ENCODE data around the gene GPR4. TPM values are rescaled to one million over a fixed set of nuclear protein-coding genes. Genes with fewer than 3 reads are reported as not detected.

GPR4 gene
- total and polyA plus RNA-seq, 2 of the 8 experiments (the other 6 are each of a cell fraction or from before 2014, with no cell fraction given), result 0.19 to 0.39 TPM

DNA sequence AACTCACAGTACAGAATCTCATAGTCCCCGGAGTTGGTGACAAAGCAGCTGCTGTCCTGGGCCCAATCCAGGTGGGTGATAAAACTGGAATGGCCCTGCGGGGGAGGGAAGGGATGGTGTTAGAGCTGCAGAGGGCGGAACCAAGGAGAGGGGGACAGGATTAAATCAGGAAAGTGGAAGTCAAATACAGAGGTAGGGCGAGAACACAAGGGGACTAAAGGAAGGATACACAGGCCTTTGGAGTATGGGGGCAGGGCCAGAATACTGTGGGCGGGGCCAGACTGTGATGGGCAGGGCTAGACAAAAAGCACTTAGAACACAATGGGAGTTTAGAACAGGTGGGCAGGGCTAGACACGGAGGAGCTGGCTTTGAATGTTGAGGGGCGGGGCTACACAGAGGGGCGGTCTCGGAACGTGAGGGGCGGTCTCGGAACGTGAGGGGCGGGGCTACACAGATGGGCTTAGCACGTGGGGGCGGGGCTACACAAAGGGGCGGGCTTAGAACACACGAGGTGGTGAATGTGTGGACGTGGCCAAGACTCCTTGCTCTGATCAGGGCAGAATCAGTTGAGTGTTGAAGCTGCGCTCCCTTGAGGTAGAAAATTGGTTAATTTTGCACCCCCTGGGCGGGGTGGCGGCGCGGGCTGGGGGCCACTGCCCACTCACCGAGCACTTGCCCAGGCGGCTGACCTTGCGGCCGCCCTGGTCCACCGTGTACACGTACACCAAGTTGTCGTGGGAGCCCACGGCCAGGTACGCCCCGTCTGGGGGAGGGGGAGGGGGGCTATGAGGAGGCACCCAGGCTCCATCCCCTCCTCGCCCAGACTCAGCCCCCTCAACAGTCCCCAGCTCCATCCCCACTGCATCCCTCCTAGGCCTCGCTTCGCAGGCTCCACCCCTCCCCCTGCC, 14.0 kb upstream of the GPR4 start:
- Histone ChIP-seq H3K4me3 (ENCODE audit: extremely low read depth in 1 of 4, insufficient read depth in 2 of 4, low read depth in 3 of 4, low read length in 4 of 4) (peak overlapping the region; percentile 80 to 89 (median 86)), H2BK5ac (ENCODE audit: low read depth, low read length) (peak overlapping the region; percentile 88), H3K79me2 (ENCODE audit: control insufficient read depth in 1 of 2, insufficient read depth in 2 of 2, low read length in 2 of 2) (no peaks in the 10 kb centered on the region), H3K56ac (replicated peaks; ENCODE audit: insufficient read length, low read depth, low read length) (peak overlapping the region; percentile 65), H3K23ac (ENCODE audit: insufficient read length) (no peak overlapping the region), H2BK12ac (ENCODE audit: low read depth, low read length) (0 out of 2 replicates have a peak overlapping the region, but pooled peaks have one; percentile 1), H3K79me1 (ENCODE audit: low read depth, low read length) (no peaks in the 10 kb centered on the region), H2BK20ac (ENCODE audit: low read length) (no peak overlapping the region), H3K4me1 (replicated peaks in 1 of 4; ENCODE audit: control insufficient read depth in 3 of 4, insufficient read depth in 4 of 4, low read length in 3 of 4) (peaks cover 0 to 6% (median 2%) of the 10 kb centered on the region in 4 experiments; a peak in 5 of 7 replicates), H3K14ac (ENCODE audit: insufficient read length) (no peak overlapping the region), H4K8ac (ENCODE audit: extremely low read depth, insufficient read depth, low read length) (peak overlapping the region; percentile 95; the same call in 1 of the 2 replicates), H3K9ac (replicated peaks in 1 of 4; ENCODE audit: extremely low read depth in 1 of 4, low read depth in 3 of 4, low read length in 3 of 4) (peak overlapping the region; percentile 55 to 79 (median 72); a peak in 6 of 7 replicates), H3K27me3 (replicated peaks in 1 of 4; ENCODE audit: control insufficient read depth in 3 of 4, extremely low read depth in 1 of 4, insufficient read depth in 3 of 4, low read length in 3 of 4) (no peaks in the 10 kb centered on the region), H2BK15ac (ENCODE audit: low read length) (peak overlapping the region; percentile 92; the same call in 1 of the 2 replicates), H3K9me3 (ENCODE audit: insufficient read depth in 2 of 2, low read depth in 1 of 2, low read length in 1 of 2) (no peaks in the 10 kb centered on the region), H3K4ac (replicated peaks; ENCODE audit: insufficient read length, low read depth, low read length) (peak overlapping the region; percentile 87), H3K23me2 (ENCODE audit: low read depth, low read length) (peaks cover 7% of the 10 kb centered on the region; the same call in 1 of the 2 replicates), H3K18ac (ENCODE audit: extremely low read depth, low read length) (peak overlapping the region; percentile 99), H4K20me1 (replicated peaks in 1 of 2; ENCODE audit: control insufficient read depth in 1 of 2, insufficient read depth in 2 of 2, low read length in 2 of 2) (no peaks in the 10 kb centered on the region), H2AK5ac (ENCODE audit: low read depth, low read length) (no peak overlapping the region), H3K27ac (ENCODE audit: low read depth, low read length) (peak overlapping the region; percentile 86), H2BK120ac (replicated peaks; ENCODE audit: low read depth, low read length) (peak overlapping the region; percentile 76), H2AFZ (ENCODE audit: low read length) (peak overlapping the region; percentile 78; the same call in 1 of the 2 replicates), H4K91ac (replicated peaks; ENCODE audit: insufficient read length, low read length) (peak overlapping the region; percentile 79), H3K4me2 (ENCODE audit: insufficient read depth in 1 of 2, low read depth in 2 of 2, low read length in 2 of 2) (peak overlapping the region; percentile 83 to 91), H3K36me3 (ENCODE audit: control insufficient read depth in 2 of 4, insufficient read depth in 4 of 4, low read length in 3 of 4) (peaks cover 2 to 15% (median 4%) of the 10 kb centered on the region in 4 experiments), H4K5ac (ENCODE audit: insufficient read length, low read depth, low read length) (peak overlapping the region; percentile 87)
- ChIA-PET CTCF (ENCODE audit: partially characterized antibody) (interaction anchor here (0.8 to 5.6 kb wide), 10 partner anchors 9 to 89 kb away, joined by 3 to 67 read pairs (median 4); no protein-coding TSS in a partner anchor), POLR2A (ENCODE audit: partially characterized antibody) (interaction anchor here (0.6 to 7.1 kb wide), 17 partner anchors 9 to 171 kb away, joined by 3 to 119 read pairs (median 4); partner anchors contain the start of genes EML2, GIPR and SIX5)
- WGBS, 2 experiments (ENCODE audit: extremely low coverage in 1 of 2, insufficient coverage in 1 of 2, insufficient read length in 1 of 2, insufficient replicate concordance in 2 of 2, low coverage in 1 of 2, low lambda C conversion rate in 2 of 2, missing lambda C conversion rate in 1 of 2), result 8% methylated on average over 28 of the region's 37 CpGs; no CpG with 5 or more reads in 1 of the 2 experiments
- FAIRE-seq, result peak; percentile 80
- DNase-seq (ENCODE audit: low read depth in 1 of 2, low spot score in 2 of 2), result peak; percentile 98 to 99
- TF ChIP-seq SAP30 (IDR thresholded peaks at IDR 0.05; ENCODE audit: insufficient read depth, insufficient replicate concordance, low read length) (no peak), GTF2F1 (IDR thresholded peaks at IDR 0.05; ENCODE audit: borderline replicate concordance, low read depth, low read length) (no peak), CHD1 (IDR thresholded peaks at IDR 0.05; ENCODE audit: low read depth, low read length) (peak; percentile 57; the same call in 1 of the 2 replicates), RNF2 (IDR thresholded peaks at IDR 0.05; ENCODE audit: borderline replicate concordance, low read depth, low read length, missing control alignments, poor library complexity, severe bottlenecking) (no peak), SP1 (IDR thresholded peaks at IDR 0.05; ENCODE audit: low read depth, low read length) (peak; percentile 80; the same call in 1 of the 2 replicates), HDAC2 (IDR thresholded peaks at IDR 0.05; ENCODE audit: borderline replicate concordance in 1 of 2, low read depth in 2 of 2, low read length in 2 of 2) (no peak; a peak in 1 of 4 replicates), CBX8 (IDR thresholded peaks at IDR 0.05; ENCODE audit: borderline replicate concordance, low read depth, low read length) (no peak), SP2 (IDR thresholded peaks at IDR 0.05; ENCODE audit: low read length) (no peak), TAF1 (IDR thresholded peaks at IDR 0.05; ENCODE audit: low read depth, low read length) (peak; percentile 28; the same call in 1 of the 2 replicates), POLR2A (IDR thresholded peaks at IDR 0.05; ENCODE audit: control extremely low read depth in 1 of 2, low read depth in 2 of 2, low read length in 2 of 2) (peak; percentile 69 to 92)
